Keratinocyte (primary cell): ENCODE measurements around the gene CHCHD1. TPM values are rescaled to one million over a fixed set of nuclear protein-coding genes. Genes with fewer than 3 reads are reported as not detected.

Source experiments
- DNase-seq: peaks from one replicate; pipeline ENCODE4 v3.0.0-alpha.2; 2011; ENCODE audit warnings: low read depth, missing footprints, low spot score
- FAIRE-seq: peaks from 2 replicates; lab custom pipeline; 2011; peaks lifted over from hg19 to GRCh38; lab: Jason Lieb, UNC
- H2AFZ ChIP-seq: 2 replicates; pipeline ENCODE4 v1.6.0; 2012; ENCODE audit warnings: low read length, control low read depth, inconsistent platforms; ENCODE audit not compliant: control insufficient read depth
- H3K27ac ChIP-seq: 2 replicates; pipeline ENCODE4 v1.5.1; 2011; ENCODE audit warnings: low read length; ENCODE audit not compliant: control insufficient read depth, insufficient read depth
- H3K27me3 ChIP-seq: 3 replicates; pipeline ENCODE4 v1.6.0; 2011; ENCODE audit warnings: low read length; ENCODE audit not compliant: control insufficient read depth, insufficient read depth; ENCODE audit errors: extremely low read depth
- H3K36me3 ChIP-seq, 2 experiments: 2 replicates in 1 of 2; 3 replicates in 1 of 2; pipeline ENCODE4 v1.5.1; 2011; ENCODE audit warnings: low read length in 2 of 2, mild to moderate bottlenecking in 1 of 2; ENCODE audit not compliant: control insufficient read depth in 2 of 2, insufficient read depth in 2 of 2; ENCODE audit errors: extremely low read depth in 1 of 2
- H3K4me1 ChIP-seq: 3 replicates; pipeline ENCODE4 v1.5.1; 2011; ENCODE audit warnings: low read length; ENCODE audit not compliant: control insufficient read depth, insufficient read depth; ENCODE audit errors: extremely low read depth
- H3K4me2 ChIP-seq: 3 replicates; pipeline ENCODE4 v1.6.0; 2011; ENCODE audit warnings: low read depth, low read length; ENCODE audit not compliant: control insufficient read depth, insufficient read depth; ENCODE audit errors: extremely low read depth
- H3K4me3 ChIP-seq, 3 experiments: fragments of 200-600 bp in 1 of 3; sonication (generic) in 1 of 3; 2 replicates in 2 of 3; 3 replicates in 1 of 3; pipeline ENCODE4 v1.5.1; 2011 to 2016; ENCODE audit warnings: low read length in 3 of 3, mild to moderate bottlenecking in 3 of 3, control low read depth in 2 of 3, inconsistent platforms in 1 of 3, low read depth in 1 of 3, mixed read lengths in 1 of 3, mixed run types in 1 of 3, moderate library complexity in 1 of 3; ENCODE audit not compliant: control insufficient read depth in 2 of 3, insufficient read depth in 2 of 3; ENCODE audit errors: extremely low read depth in 1 of 3
- H3K79me2 ChIP-seq: 2 replicates; pipeline ENCODE4 v1.6.0; 2012; ENCODE audit warnings: low read length; ENCODE audit not compliant: control insufficient read depth, insufficient read depth
- H3K9ac ChIP-seq: 3 replicates; pipeline ENCODE4 v1.6.0; 2011; ENCODE audit warnings: low read length; ENCODE audit not compliant: control insufficient read depth, insufficient read depth; ENCODE audit errors: extremely low read depth
- H3K9me1 ChIP-seq: 3 replicates; pipeline ENCODE4 v1.6.0; 2011; ENCODE audit warnings: low read length; ENCODE audit not compliant: control insufficient read depth, insufficient read depth; ENCODE audit errors: extremely low read depth
- H3K9me3 ChIP-seq: 2 replicates; pipeline ENCODE4 v1.5.1; 2012; ENCODE audit warnings: low read depth, low read length; ENCODE audit not compliant: control insufficient read depth
- H4K20me1 ChIP-seq: 3 replicates; pipeline ENCODE4 v1.6.0; 2011; ENCODE audit warnings: low read length; ENCODE audit not compliant: control insufficient read depth, insufficient read depth; ENCODE audit errors: extremely low read depth
- EZH2 ChIP-seq: IDR thresholded peaks from one replicate; pipeline ENCODE4 v1.6.1; 2012; ENCODE audit warnings: inconsistent platforms, mild to moderate bottlenecking, low read length, moderate library complexity
- dilution Hi-C: fragments of 300-500 bp; cut with MboI; formaldehyde crosslinking; loops from one replicate; pipeline ENCODE4 v1.7.0; 2020; ENCODE audit warnings: low sequenced_read_pairs; ENCODE audit not compliant: extremely low pct_ligation_motif_present
- polyA plus RNA-seq, 5 experiments: library from polyadenylated mRNA; depleted of rRNA in 3 of 5; stranded (reverse) in 3 of 5; stranded (forward) in 1 of 5; unstranded in 1 of 5; fragments of >200 nt; gene quantifications; 1 replicate in 1 of 5; 2 replicates in 3 of 5; 3 replicates in 1 of 5; pipeline versions ENCODE4 v1.2.1 to v1.2.3, GENCODE V29; 2011 to 2012; ENCODE audit warnings: missing spikeins in 2 of 5, low read depth in 1 of 5, low replicate concordance in 1 of 5
- TF ChIP-seq, protein P1 (sequence below), 3 experiments: IDR thresholded peaks in 1 of 3; conservative IDR thresholded peaks in 1 of 3; optimal IDR thresholded peaks in 1 of 3; 2 replicates in 2 of 3; 3 replicates in 1 of 3; pipeline versions ENCODE3 to v1.5.1; 2011; ENCODE audit warnings: low read length in 3 of 3, mild to moderate bottlenecking in 3 of 3, moderate library complexity in 2 of 3, control low read depth in 1 of 3, inconsistent platforms in 1 of 3; ENCODE audit not compliant: insufficient read depth in 2 of 3; ENCODE audit errors: extremely low read depth in 1 of 3

The CHCHD1 gene
- polyA plus RNA-seq, 1 donor (not counting 4 experiments of a cell fraction or from before 2014, with no cell fraction given), result 59.8 TPM

DNA sequence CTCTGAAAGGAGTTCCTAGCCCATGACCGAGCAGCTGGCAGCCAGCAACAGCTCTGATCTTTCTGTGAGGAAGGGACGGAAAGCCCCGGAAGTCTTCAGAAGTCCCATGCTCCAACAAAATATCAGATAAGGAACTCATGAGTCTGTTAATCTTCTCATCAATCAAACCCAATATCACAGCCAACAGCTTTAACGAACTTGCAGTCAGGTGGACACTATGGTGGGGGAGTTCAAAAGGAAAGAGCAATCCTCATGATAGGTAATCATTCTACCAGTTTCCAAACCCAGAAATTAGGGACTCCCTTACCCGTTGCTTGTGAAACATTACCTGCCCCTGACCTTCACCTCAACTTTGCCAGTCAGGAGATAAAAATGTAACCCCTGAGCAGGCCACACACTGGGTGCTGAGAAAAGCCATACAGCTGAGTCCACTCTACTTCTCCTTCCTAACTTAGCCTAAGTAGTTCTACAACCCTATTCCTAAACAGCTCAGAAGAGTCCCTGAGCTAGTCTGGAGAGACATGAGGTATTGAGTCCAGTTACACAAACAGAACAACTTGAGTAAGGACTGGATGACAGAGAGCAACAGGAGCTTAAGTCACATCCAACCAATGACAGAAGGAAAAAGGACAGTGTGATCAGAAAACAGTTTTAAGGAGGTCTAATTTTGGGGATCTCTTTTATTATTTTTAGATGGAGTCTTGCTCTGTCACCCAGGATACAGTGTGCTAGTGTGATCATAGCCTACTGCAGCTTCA is 27.4 kb downstream of the CHCHD1 start:
- Histone ChIP-seq H3K9me1 (no peaks in the 10 kb centered on the region), H3K79me2 (peaks cover 3% of the 10 kb centered on the region), H3K4me1 (no peaks in the 10 kb centered on the region), H3K27ac (no peak overlapping the region), H3K27me3 (no peaks in the 10 kb centered on the region), H2AFZ (no peak overlapping the region), H4K20me1 (no peaks in the 10 kb centered on the region), H3K9me3 (no peaks in the 10 kb centered on the region), H3K4me3 (no peak overlapping the region), H3K4me2 (no peak overlapping the region), H3K9ac (no peak overlapping the region), H3K36me3 (peaks cover 23% of the 10 kb centered on the region in 2 experiments)
- dilution Hi-C loops, result no loop called here
- no peak for TF ChIP-seq EZH2
- TF ChIP-seq, protein P1, sequence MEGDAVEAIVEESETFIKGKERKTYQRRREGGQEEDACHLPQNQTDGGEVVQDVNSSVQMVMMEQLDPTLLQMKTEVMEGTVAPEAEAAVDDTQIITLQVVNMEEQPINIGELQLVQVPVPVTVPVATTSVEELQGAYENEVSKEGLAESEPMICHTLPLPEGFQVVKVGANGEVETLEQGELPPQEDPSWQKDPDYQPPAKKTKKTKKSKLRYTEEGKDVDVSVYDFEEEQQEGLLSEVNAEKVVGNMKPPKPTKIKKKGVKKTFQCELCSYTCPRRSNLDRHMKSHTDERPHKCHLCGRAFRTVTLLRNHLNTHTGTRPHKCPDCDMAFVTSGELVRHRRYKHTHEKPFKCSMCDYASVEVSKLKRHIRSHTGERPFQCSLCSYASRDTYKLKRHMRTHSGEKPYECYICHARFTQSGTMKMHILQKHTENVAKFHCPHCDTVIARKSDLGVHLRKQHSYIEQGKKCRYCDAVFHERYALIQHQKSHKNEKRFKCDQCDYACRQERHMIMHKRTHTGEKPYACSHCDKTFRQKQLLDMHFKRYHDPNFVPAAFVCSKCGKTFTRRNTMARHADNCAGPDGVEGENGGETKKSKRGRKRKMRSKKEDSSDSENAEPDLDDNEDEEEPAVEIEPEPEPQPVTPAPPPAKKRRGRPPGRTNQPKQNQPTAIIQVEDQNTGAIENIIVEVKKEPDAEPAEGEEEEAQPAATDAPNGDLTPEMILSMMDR (optimal IDR thresholded peaks at IDR 0.05 in 1 of 3, IDR thresholded peaks at IDR 0.05 in 1 of 3, conservative IDR thresholded peaks at IDR 0.05 in 1 of 3; ENCODE audit: extremely low read depth in 1 of 3, insufficient read depth in 2 of 3, low read length in 3 of 3), result no peak
- no peak for FAIRE-seq
- no peak for DNase-seq

DNA sequence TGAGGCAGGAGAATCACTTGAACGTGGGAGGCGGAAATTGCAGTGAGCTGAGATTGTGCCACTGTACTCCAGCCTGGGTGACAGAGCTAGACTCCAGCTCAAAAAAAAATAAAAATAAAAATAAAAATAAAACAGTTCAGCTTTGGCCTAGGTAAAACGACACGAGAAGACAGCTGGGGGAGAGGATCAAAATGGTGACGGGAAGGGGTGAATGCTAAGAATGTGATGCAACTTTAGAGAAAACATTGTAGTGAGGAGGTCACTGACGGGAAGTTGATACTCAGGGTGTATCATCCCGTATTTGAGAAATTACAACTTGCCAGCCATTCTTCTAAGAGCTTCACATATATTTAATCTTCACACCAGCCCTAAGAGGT is 28.5 kb downstream of the CHCHD1 start:
- Histone ChIP-seq H3K9me1 (no peaks in the 10 kb centered on the region), H3K4me1 (no peaks in the 10 kb centered on the region), H3K4me2 (peak overlapping the region; percentile 92), H3K36me3 (peaks cover 25 to 29% of the 10 kb centered on the region in 2 experiments), H2AFZ (no peak overlapping the region), H3K79me2 (peaks cover 3% of the 10 kb centered on the region), H3K4me3 (peak overlapping the region; percentile 73 to 79 (median 76)), H4K20me1 (no peaks in the 10 kb centered on the region), H3K27ac (no peak overlapping the region), H3K27me3 (no peaks in the 10 kb centered on the region), H3K9me3 (no peaks in the 10 kb centered on the region), H3K9ac (peak overlapping the region; percentile 82)
- no peak for FAIRE-seq
- dilution Hi-C loops, result no loop called here
- DNase-seq, result no peak
- no peak for TF ChIP-seq EZH2
- TF ChIP-seq, protein P1 (optimal IDR thresholded peaks at IDR 0.05 in 1 of 3, IDR thresholded peaks at IDR 0.05 in 1 of 3, conservative IDR thresholded peaks at IDR 0.05 in 1 of 3; ENCODE audit: extremely low read depth in 1 of 3, insufficient read depth in 2 of 3, low read length in 3 of 3), result no peak
